Mammary epithelial cell (primary cell): ENCODE results near the gene ETNK2.

Experiments
- CTCF ChIP-seq, 2 donors: IDR thresholded peaks in 1 of 2; conservative IDR thresholded peaks in 1 of 2; 2 replicates each; pipeline ENCODE4 v1.5.1; 2011 to 2012; ENCODE audit warnings: inconsistent platforms in 2 of 2, low read length in 2 of 2, mild to moderate bottlenecking in 2 of 2, control low read depth in 1 of 2, low read depth in 1 of 2; ENCODE audit not compliant: insufficient read depth in 1 of 2; ENCODE audit errors: extremely low read depth in 1 of 2
- EZH2 ChIP-seq: IDR thresholded peaks from 2 replicates; pipeline ENCODE4 v1.6.1; 2012; ENCODE audit warnings: low read length, inconsistent platforms, borderline replicate concordance

DNA sequence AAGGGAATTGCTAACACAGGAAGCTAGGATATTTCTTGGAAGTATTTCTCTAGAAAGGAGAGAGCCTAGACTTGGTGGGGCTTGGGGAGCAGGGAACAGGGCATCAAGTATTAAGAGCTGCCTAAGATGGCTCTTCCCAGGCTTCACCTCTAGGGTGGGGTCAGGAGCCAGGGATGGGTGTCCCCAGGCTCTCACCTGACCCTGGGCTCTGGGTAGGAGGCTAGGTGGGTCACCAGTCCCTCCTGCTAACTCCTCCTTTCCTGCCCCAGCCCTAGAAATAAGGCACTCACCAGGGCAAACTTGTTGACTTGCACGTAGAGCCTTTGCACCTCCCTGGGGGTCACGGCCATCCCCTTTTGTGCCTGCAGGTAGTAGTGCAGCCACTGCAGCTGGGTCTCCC lies 15.0 kb downstream of the ETNK2 start:
- TF ChIP-seq CTCF (conservative IDR thresholded peaks at IDR 0.05 in 1 of 2, IDR thresholded peaks at IDR 0.05 in 1 of 2; ENCODE audit: extremely low read depth in 1 of 2, insufficient read depth in 1 of 2, low read depth in 1 of 2, low read length in 2 of 2) (no peak), EZH2 (no peak)
